CD4-positive, alpha-beta T cell treated with Interleukin-21 for 1 hour (primary cell): ENCODE results near the gene RBM33.

ENCODE experiments used
- DNase-seq: peaks from one replicate; pipeline ENCODE4 v3.0.0-alpha.2; 2020

The RBM33 gene

DNA sequence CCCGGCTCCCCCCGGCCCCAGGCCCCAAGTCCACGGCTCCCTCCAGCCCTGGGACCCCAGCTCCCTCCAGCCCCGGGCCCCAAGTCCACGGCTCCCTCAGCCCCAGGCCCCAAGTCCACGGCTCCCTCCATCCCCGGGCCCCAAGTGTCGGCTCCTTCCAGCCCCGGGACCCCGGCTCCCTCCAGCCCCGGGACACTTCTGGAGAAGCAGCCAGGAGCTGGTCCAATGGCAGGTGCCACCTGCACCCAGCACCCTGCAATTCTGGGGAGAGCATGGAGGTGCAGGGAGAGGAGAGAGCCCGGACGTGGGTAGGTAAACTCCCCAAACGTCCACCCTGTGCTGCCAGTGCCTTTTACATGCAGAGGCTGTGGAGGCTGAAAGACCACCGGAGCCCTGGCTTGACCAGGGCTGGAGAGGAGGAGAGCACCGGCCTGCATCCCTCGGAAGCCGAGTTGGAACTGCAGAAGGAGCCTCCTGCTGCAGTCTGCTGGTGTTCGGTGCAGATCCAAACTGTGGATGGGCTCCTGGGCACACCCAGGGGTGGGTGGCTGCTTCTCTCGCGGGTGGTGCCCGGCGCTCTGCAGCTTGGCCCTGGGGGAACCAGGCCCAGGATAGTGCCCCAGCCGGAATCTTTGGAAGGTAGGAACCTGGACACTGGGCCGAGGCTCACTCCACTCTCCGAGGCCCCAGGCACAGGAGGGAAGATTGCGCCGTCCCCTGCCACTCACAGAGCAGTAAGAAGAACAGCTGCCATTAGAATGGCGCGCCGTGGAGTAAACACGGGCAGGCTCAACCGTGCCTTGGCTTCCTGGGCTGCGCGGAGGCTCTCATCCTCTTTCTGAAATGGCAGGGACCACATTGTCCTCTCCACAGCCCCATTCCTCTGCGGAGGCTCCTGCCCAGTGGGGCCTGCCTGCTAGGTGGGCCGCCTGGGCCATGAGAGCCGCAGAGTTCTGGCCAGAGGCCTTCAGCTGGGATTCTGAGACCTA, 153.1 kb downstream of the RBM33 start:
- DNase-seq = no peak

DNA sequence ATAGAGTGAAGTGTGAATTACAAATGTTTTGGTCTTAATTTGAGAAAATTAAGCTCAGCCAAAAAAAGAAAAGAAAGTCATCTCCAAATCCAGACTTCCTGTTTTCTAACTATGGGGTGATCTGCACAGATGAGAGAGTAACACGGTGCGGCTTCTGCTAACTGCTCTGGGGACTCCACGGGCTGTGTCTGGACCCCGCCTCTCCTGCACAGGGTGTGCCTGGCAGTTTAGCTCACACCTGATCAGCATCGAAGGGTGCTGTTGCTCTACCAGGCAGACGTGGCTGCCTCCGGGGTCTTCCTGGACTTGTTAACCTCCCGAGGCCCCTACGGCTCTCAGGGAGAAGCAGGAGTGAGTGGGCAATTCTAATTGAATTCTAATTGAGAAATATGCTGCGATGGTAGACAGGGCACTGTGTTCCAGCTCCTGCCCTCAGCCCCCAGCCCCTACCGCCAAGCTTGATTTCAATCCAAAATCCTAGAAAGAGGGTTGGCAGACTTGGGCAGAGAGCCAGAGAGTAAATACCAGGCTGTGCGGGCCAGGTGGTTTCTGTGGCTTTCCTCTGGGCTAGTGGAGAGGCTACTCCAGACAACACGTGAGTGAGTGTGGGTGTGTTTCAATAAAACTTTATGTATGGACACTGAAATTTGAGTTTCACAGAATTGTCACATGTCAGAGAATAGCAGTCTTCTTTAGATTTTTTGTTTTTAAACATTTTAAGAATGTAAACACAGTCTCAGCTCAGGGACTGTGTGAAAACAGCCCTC, 154.4 kb downstream of the RBM33 start:
- DNase-seq = no peak

DNA sequence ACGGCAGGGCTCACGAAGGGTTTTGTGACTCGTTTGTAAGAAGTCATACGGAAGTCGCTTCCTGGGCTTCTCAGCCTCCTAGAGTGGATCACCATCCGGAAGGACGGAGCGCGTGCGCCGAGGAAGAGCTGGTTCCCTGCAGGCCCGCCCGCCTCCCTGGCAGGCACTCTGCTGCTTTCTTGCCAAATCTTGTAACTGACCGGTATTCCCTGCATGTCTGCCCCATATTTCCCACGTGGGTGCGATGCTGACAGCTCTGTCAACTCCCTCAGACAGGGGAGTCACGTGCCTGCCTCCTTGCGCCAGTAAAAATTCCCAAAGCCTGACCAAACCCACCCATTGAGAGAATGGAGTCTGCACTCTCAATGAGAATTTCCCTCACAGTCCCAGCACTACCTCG, 155.1 kb downstream of the RBM33 start:
- no peak for DNase-seq

DNA sequence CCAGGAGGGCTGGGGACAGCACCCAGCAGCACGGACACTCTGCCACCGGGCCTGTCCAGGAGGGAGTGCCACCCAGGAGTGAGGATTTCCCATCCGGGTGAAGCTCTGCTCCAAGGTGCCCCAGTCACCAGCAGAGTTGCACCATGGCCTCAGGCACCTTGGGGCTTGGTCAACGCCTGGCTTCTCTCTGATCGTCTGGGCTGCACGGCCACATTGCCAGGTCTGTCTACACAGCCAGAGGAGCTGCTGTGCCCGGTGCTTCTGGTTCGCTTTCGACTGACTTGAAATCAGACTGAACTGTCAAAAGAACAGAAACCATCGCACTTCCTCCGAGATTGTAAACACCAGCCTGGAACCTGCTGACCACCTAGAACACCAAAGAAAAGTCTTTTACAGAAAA, 155.8 kb downstream of the RBM33 start:
- no peak for DNase-seq

DNA sequence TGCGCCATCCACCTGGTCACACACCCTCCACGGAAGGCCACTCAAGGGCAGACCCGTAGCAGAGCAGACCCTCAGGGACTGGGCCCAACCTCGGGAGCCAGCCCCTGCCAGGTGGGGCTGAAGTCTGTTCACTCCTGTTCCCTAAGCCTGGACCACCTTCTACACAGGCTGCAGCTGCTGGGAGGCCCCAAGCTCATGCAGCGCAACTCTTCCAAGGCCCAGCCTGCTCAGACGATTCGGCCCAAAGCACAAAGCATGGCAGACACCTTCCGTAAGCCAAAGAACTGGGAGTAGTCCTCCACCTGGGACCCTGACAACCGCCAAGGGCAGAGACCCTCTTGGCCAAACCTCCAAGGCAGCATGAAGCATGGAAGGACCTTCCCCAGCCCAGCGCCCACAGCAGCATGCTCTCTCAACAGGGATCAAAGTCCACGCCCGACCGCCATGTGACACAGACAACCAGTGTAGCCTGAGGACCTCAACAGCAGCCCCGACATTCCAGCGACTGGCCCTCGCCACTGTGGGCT, 156.3 kb downstream of the RBM33 start:
- no peak for DNase-seq

DNA sequence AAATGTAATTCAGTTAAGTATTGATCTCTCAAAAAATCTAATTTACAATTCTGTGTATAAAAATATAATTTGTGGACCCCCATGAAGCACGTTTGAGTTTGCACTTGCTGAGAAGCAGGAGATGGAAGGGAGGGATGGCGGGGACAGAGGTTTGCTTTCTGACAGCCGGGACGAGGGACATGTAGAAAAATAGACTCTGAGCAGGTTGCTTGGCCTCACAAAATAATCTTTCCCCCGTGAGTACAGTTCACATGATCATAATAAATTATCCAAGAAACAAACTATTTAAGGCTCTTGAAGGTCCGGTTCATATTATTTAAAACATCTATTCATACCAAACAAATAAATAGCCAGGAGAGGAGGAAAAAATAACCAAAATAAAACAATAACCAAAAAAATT, 157.8 kb downstream of the RBM33 start:
- no peak for DNase-seq

DNA sequence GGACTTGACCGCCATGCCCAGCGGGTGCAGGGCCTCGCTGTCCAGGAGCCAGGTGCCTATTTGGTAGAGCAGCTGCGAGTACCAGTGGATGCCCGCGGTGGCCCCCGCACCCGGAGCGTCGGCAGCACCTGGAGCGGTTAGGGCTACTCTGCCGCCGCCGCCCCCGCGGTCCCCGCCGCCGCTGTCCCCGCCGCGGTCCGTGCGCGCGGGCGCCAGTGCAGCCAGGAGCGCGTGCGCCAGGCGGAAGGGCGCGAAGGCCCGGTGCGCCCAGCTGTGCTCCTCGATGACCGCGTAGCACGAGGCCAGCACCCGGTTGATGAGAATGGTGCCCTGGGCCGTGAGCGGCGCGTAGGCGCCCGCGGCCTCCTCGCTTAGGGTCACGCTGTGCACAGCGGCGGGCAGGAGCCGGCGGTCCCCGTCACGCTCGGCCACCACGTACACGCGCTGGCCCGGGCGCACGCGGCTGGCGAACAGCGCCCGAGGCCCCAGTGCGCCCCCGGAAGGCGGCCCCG, 158.5 kb downstream of the RBM33 start:
- DNase-seq = no peak

DNA sequence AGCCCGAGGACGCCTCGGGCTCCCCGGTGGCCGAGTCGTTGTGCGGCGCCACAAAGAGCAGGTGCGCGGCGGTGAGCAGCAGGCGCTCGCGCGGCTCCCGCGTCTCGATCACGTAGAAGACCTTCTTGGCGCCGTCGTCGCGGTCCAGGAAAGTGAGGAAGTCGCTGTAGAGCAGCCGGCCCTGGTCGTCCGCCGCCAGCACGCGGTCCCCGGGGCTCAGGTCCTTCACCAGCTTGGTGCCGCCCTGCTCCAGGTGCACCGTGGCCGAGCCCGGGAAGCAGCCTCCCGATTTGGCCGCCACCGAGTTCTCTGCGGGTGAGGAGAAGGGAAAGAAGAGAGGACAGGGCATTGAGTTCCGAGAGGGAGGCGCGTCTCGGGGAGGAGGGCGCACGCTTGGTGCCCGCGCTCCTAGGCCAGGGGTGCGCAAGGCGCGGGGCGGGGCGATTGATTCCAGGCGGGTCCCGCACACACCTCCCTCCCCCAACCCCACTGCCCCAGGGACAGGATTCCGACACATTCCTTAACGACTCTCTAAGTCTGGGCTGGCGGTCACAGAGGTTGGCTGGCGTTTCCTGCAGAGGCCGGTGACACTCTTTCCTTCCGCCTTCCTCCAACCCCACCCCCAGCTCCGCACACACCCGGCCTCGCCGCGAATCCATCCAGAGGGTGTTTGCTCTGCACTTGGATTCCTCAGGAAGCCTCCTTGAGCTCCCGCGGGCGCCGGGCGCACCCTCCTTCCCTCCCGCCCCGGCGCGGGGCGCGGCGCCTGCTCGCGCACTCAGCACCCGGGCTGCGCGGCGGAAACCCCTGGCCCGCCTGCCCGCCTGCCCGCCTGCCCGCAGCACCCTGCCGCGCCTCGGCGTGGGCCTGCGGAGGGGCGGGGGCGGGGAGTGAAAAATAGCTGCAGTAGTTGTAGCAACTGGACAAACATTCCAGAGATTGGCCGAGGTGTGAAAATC, 159.2 kb downstream of the RBM33 start:
- DNase-seq = no peak

DNA sequence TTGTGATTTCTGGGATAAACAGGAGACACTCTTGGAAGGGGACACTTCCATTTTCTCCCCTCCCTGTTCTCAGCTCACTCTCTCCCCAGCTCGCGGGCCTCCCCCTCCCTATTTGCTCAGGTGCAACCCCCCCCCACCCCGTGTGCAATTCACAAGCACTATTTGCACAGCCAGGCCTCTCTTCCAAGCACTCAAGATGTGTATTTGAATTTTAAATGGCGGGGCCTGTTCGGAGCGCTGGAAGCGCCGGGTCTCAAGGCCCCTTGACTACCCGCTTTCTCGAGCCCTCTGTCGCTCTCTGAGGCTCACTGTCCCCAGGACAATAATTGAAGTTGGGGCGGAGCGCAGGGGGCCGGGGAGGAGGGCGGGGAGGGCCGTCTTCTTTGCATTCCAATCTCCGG, 160.0 kb downstream of the RBM33 start:
- no peak for DNase-seq

DNA sequence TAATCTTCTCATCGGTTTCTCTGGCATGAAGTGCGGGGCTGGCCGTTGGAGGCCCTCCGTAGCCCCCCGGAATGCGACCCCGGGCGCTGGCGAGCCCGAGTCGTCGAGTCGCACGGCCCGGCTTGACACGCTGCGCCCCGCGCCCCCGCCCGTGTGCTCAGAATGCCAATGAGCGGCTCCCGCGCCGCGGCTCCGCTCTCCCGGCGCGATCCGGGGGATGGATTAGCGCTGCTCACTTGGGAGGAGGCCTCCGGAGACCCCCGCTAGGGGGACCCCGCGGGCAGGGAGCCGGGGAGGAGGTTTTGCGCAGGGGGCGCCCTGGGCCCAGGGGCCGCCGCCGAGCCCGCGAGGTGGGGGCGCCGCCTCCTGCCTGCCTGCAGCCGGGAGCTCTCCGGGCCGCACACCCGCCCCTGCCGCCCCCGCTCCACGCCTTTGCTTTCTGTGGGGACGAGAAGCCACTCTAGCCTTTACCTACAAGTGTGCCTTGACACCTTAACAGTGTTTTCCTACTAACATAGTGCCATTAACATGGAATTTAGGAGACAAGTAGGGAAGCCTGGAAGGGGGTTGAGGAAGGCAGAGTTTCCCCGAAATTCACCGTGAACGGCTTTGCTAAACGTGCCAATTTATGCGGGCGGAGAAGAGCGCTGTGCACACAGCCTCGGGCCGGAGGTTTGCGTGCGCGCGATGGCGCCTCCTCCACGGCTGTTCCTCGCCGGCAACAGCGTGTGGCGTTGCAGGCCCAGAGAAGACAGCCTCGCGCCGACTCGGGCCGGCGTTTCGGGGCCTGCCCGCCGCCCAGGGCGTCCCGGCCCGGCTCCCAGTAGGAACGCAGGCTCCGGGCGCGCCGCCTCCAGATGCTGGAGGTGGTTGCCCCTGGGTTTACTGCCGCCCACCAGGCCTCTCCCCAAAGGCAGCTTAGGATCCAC, 160.7 kb downstream of the RBM33 start:
- DNase-seq = peak; percentile 26

DNA sequence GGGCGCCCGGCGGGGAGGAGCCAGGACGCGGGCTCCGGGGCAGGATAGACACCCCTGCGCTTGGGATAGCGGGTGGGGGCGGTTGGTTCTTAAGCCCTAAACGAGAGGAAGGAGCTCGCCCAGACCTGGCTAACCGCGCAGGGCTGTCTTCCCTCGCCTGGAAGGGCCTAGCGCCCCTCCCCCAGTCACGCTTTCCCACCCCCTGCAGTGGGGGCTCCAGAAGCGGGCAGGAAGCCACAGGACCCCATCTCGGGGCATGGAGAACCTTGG, 161.3 kb downstream of the RBM33 start:
- no peak for DNase-seq

DNA sequence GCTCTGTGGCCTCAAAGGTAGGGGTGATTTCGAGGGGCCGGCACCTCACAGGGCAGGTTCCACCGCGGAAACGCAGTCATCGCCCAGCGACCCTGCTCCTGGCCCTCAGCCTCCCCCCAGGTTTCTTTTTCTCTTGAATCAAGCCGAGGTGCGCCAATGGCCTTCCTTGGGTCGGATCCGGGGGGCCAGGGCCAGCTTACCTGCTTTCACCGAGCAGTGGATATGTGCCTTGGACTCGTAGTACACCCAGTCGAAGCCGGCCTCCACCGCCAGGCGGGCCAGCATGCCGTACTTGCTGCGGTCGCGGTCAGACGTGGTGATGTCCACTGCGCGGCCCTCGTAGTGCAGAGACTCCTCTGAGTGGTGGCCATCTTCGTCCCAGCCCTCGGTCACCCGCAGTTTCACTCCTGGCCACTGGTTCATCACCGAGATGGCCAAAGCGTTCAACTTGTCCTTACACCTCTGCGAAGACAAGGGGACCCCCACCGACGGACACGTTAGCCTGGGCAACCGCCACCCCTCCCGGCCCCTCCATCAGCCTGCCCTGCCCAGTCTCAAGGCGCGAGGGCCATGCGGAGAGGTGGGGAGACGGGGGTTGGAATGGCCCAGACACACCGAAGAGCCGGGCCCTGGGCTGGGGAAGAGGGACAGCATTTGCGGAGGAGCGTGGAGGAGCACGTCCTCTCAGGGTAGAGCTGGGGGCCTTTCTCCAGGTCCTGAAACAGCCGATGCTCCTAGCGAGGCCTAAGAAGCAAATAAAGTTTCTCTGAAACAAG, 161.8 kb downstream of the RBM33 start:
- no peak for DNase-seq

DNA sequence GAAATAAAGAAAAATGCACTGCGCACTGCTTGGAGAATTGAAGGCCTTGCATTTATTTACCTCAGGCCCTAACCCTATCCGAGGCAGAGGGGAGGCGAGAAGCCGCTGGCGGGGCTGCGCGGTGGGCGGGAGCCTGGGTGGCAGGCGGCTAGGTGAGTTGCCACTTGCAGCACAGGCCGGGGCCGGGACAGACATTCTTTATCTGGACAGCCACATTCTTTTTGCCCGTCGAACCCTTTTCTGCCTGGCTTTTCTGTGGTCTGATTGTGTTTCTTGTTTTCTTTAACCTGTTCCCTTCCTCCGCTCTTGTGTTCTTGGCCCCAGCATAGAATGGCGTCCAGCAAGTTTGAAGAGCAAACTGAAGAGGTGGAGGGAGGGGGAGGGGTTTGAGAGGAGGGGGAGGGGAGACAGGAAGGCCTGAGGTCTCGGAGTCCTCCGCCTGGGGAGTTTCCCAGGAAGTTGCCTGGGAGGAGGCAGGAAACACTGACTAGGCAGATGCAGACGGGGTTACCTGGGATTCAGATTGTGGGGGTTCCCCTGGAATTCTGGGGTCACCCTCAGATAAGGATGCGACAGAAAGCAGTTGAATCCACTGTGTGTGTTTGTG, 162.7 kb downstream of the RBM33 start:
- DNase-seq = no peak

DNA sequence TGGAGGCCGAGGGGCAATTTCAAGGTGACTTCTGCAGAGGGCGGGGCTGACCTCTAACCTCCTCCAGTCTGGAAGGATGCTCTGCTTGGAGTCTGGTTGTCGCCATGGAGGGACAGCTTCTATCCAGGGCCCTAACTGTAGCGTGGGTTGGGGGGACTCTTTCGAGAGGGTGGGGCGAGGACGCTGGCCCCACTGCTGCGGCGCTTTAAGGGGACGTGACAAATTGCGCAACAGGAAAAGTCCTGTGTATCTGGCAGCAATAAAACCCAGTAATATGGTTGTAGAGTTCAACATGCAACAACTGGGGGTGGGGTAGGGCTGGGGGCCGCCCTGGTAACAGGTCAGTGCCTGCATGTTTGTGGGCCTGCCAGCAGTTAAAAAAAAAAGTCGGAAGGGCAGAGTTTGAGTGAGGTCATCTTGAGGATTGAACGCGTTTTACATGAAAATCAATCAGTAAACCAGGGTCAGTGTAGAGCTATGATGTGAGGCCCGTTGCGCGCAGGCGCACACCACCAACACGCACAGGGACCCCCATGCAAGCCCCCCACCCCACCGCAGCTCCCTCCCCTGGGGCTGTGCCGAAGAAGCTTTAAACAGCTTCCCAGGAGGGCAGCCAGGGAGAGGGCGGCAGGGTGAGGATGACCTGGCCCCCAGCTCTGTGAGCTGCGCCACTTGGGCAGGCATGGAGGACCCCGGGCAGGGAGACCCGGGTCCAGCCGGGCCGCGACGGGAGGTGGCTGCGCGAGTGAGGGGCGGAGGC, 163.5 kb downstream of the RBM33 start:
- no peak for DNase-seq

DNA sequence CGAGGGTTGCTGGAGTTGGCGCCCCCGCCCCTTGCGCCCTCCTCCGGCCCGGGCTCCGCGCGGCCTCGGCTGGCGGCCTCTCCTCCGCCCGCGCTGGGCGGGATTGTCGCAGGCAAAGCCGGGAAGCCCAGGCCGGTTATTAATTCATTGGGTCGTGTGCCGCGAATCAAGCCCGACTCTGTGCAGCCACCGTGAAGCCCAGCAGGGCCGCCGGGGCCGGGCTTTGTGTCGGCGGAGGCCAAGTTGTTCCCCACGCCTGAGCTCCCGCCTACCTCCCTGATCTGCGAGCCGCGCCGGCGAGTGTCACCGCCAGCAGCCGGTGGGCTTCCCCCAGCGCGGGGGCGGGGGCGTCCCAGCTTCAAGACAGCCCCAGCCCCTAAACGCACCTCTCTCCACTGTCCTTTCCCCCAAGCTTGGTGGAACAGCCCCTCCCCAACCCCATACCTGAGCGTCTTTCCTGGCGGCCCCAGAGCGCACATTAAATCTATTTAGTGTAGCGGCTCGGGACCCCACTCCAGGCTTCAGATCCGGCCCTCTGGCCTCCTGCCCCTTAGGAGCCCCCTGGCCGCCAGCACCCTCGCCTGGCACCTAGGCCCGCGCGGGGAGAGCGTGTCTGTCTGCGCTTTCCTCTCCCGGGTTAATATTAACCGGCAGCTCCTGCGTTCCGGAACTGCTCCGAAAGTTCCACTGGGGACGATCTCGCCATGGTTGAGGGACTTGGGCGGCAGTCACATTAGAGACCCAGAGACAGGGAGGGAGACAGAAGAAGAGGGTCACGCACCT, 164.3 kb downstream of the RBM33 start:
- no peak for DNase-seq

DNA sequence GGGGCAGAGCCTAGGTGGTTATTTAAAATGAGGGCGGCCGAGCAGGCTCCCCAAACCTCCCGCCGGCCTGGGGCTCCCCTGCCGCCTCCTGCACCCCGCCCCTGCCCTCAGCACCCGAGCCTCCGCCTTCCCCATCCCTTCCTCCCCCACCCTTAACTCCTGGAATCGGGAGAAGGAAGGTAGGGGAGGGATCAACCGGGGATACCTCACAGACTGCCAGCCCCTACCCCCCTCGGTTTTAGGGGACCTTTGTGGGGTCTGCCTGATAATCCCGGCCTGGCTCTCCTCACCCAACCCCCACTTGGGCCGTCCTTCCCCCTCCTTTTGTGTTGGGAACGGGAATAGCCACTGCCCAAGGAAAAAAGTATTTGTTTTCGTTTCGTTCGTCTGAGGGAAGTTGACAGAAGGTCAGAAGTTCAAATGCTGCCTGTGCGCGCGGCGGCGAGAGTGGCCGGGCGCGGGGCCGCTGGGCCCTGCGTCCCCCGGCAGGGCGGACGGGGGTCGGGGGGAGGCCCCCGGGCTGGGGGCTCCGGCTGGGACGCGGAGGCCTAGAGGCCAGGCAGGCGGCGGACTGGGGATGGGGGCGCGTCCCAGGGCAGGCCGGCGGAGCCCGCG, 165.0 kb downstream of the RBM33 start:
- DNase-seq = no peak

DNA sequence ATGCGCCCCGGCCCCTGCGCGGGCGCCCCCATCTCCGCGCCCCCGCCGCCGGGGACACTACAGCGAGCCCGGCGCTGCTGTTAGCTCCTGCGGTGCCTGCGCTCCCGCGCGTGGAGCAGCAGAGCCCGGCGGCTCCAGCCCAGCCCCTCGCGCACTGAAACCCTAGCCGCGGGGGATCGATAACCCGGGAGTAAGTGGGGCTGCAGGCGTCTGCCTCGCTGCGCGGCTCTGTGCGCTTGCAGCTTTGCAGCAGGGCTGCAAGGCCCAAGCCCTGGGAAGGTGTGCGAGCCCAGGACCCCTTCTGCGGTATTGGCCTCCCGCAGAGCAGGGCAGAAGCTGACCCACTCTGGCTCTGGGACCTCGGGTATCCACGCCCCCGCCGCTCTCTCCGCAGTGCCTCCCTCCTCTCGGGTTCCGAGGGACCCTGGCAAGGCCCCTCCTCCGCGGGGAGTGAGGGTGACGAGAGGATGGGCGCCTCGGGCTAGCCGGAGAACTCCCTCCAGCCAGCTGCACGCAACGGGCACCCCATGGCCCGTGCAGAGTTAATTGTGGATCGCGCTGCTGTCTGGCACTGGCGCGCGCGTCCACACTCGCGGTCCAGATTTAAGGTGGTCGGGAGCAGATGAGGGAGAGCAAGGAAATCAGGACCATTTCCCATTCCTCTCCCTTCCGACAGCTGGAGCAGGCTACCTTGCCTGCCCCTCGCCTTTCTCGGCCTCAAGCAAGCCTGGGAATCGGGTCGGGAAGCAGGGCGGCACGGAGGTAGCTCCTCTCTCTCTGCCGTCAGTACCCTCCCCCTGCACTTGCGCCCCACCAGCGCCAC, 165.7 kb downstream of the RBM33 start:
- DNase-seq = no peak
